ENCODE results near the gene FAM222B. TPM values are rescaled to one million over a fixed set of nuclear protein-coding genes. Genes with fewer than 3 reads are reported as not detected.
"Not testable (repeated sequence)": the region's sequence is repeated elsewhere in the genome, so short reads cannot be mapped to it uniquely, and the experiment has no call there.

The FAM222B gene
- total RNA-seq, 1 donor from 2014 or later: 3.2 TPM

DNA sequence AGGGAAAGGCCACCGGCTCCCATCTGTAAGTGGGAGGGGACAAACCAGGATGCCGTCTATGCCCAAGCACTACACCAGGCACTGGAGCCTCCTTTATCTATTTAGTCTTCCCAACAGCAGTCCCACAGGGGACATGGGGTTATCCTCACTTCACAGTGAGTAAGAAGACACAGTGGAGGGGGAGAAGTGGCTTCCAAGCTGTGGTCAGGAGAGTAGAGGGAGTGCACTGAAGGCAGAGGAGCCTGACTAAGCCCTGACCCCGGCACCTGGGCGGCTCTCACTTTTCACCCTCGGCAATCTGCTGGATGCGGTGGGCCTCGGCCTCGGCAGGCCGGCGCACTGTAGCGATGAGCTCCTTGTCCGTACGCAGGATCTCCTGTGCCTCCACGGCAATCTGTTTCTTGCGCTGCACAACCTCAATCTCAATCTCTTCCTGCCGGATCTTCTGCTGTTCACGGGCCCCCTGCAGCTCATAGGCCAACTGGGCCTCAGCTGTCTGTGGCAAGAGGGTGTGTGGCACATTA is 39.0 kb upstream of the FAM222B start:
- Histone ChIP-seq H3K27me3 (ENCODE audit: control insufficient read depth, insufficient read depth, low read length) (no peaks in the 10 kb centered on the region), H3K4me3 (ENCODE audit: low read depth, low read length) (no peak overlapping the region), H3K36me3 (ENCODE audit: control insufficient read depth, insufficient read depth, low read length) (peaks cover 29% of the 10 kb centered on the region)
- FAIRE-seq (no peak), DNase-seq (ENCODE audit: low read depth) (no peak)
- TF ChIP-seq CTCF (IDR thresholded peaks at IDR 0.05; ENCODE audit: insufficient read depth, low read length, severe bottlenecking): no peak

- no peak for TF ChIP-seq CTCF (IDR thresholded peaks at IDR 0.05; ENCODE audit: insufficient read depth, low read length, severe bottlenecking)
- FAIRE-seq (no peak), DNase-seq (ENCODE audit: low read depth) (peak; percentile 67)
- Histone ChIP-seq H3K27me3 (ENCODE audit: control insufficient read depth, insufficient read depth, low read length) (no peaks in the 10 kb centered on the region), H3K4me3 (ENCODE audit: low read depth, low read length) (no peak overlapping the region), H3K36me3 (ENCODE audit: control insufficient read depth, insufficient read depth, low read length) (peaks cover 26% of the 10 kb centered on the region)
These were observed 38.0 kb upstream of the FAM222B start for GRCh38 chr17:28880572-28880945.

DNA sequence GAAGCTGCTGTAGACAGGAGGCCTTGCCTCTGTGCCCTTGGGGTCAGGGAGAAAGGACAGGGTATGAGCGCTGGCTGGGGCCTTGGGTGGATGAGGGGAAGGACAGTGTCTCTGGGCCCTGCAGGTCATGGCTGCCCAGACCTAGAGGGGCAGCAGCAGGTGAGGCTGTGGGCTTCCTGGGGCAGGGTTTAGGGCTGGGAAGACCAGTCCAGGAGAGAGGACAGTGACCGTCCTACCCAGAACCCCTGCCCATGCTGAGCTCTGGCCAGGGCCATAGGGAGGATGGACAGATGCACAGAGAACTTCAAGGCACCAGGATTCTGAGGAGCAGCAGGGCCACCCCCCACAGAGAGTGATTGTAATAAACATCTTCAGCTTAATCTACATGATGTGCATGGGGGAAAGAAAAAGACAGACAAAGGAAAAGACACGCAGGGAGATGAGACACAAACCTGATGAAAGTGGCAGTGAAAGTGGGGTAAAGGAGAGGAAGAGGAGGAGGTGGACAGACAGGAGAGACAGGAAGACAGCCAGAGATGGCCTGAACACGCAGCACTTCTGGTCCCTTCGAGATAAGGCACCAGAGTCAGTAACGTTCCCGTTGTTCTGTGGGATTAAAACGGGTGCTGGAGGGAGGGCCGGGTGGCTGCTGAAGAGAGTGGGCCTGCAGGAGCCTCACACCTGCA is 37.4 kb upstream of the FAM222B start:
- Histone ChIP-seq H3K27me3 (ENCODE audit: control insufficient read depth, insufficient read depth, low read length) (no peaks in the 10 kb centered on the region), H3K36me3 (ENCODE audit: control insufficient read depth, insufficient read depth, low read length) (peaks cover 21% of the 10 kb centered on the region), H3K4me3 (ENCODE audit: low read depth, low read length) (no peak overlapping the region)
- DNase-seq (ENCODE audit: low read depth) (no peak), FAIRE-seq (no peak)
- no peak for TF ChIP-seq CTCF (IDR thresholded peaks at IDR 0.05; ENCODE audit: insufficient read depth, low read length, severe bottlenecking)

- DNase-seq (ENCODE audit: low read depth) (peak; percentile 59), FAIRE-seq (no peak)
- Histone ChIP-seq H3K27me3 (ENCODE audit: control insufficient read depth, insufficient read depth, low read length) (no peaks in the 10 kb centered on the region), H3K36me3 (ENCODE audit: control insufficient read depth, insufficient read depth, low read length) (peaks cover 15% of the 10 kb centered on the region), H3K4me3 (ENCODE audit: low read depth, low read length) (no peak overlapping the region)
- TF ChIP-seq CTCF (IDR thresholded peaks at IDR 0.05; ENCODE audit: insufficient read depth, low read length, severe bottlenecking): peak; percentile 71
These were observed 36.4 kb upstream of the FAM222B start for GRCh38 chr17:28878981-28879380.

DNA sequence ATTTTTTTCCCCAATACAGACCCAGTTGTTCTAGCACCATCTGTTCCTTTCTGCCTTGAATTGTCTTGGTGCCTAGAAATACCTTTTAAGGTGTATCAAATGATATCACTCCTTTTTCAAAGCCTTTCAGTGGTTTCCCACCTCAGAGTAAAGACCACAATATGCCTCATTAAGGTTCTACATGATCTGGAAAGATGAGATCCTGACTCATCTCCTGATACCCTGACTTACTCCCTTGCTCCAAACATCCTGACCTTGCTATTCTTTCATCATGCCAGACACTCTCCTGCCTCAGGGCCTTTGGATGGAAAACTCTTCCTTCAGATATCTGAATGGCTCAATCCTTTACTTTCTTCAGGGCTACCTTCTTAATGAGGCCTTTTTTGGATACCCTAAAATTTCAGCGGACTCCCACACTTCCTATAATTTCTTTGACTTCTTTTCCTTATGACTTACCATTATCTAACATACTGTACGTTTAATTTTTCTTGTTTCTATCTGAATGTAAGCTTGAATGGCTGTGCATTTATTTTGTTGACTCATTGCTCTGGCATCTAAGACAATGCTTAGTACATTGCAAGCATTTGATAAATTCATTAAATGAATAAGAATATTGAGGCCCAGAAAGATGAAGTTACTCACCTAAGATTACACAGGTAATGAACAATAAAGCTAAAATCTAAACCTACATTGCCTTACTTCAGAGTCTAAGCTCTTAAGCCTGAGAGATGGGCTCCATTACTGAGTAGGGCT is 35.7 kb upstream of the FAM222B start:
- DNase-seq (ENCODE audit: low read depth) (peak; percentile 60), FAIRE-seq (no peak)
- peaks cover 15% of the 10 kb centered on the region for H3K36me3 ChIP-seq (ENCODE audit: control insufficient read depth, insufficient read depth, low read length)
- no peaks in the 10 kb centered on the region for H3K27me3 ChIP-seq (ENCODE audit: control insufficient read depth, insufficient read depth, low read length)
- no peak overlapping the region for H3K4me3 ChIP-seq (ENCODE audit: low read depth, low read length)
- TF ChIP-seq CTCF (IDR thresholded peaks at IDR 0.05; ENCODE audit: insufficient read depth, low read length, severe bottlenecking): no peak

- H3K27me3 ChIP-seq (ENCODE audit: control insufficient read depth, insufficient read depth, low read length); H3K4me3 ChIP-seq (ENCODE audit: low read depth, low read length); DNase-seq (ENCODE audit: low read depth); FAIRE-seq: not testable (repeated sequence)
- H3K36me3 ChIP-seq (ENCODE audit: control insufficient read depth, insufficient read depth, low read length): peaks cover 15% of the 10 kb centered on the region
These were observed 34.6 kb upstream of the FAM222B start for GRCh38 chr17:28877150-28877711.
